HepG2 (cell line): ENCODE data around the gene POFUT2. TPM values are rescaled to one million over a fixed set of nuclear protein-coding genes. Genes with fewer than 3 reads are reported as not detected.

Source experiments
- ATAC-seq: fragments of 200-7000 bp; cut with Tn5 transposase; 3 replicates; pipeline ENCODE4 v1.9.1; 2020; ENCODE audit warnings: mild to moderate bottlenecking, moderate library complexity
- BruUV-seq: library from RNA; stranded (reverse); fragments of 400-500 nt; replicated peaks from 2 replicates; lab custom pipeline; 2021; lab: Mats Ljungman, UMichigan
- CTCF ChIA-PET: fragments of 300-600 bp; formaldehyde crosslinking; extraction: SDS; loops from one replicate; lab custom pipeline; 2021; ENCODE audit warnings: low total read pairs, inconsistent platforms, low intra/inter-chr PET ratio; lab: Yijun Ruan, JAX
- POLR2A ChIA-PET: fragments of 350-600 bp; sonication (Branson Sonifier 250); formaldehyde crosslinking; loops from one replicate; lab custom pipeline; 2020; ENCODE audit warnings: antibody characterized with exemption, inconsistent platforms; lab: Yijun Ruan, JAX
- DNase-seq: peaks from one replicate; pipeline ENCODE4 v3.0.0-alpha.2; 2015; ENCODE audit warnings: low spot score
- FAIRE-seq: peaks from 3 replicates; lab custom pipeline; 2011; peaks lifted over from hg19 to GRCh38; lab: Jason Lieb, UNC
- H2AFZ ChIP-seq: one replicate; pipeline ENCODE4 v1.6.1; 2011; ENCODE audit warnings: low read length, inconsistent platforms
- H3K27ac ChIP-seq: fragments of 300-600 bp; 3 replicates; pipeline ENCODE4 v1.8.0; 2011; ENCODE audit warnings: mixed run types, mild to moderate bottlenecking, mixed read lengths, low read length, inconsistent platforms; ENCODE audit not compliant: insufficient read depth; ENCODE audit errors: extremely low read length
- H3K27me3 ChIP-seq, 2 experiments: fragments of 200-600 bp in 1 of 2; 2 replicates in 1 of 2; 3 replicates in 1 of 2; pipeline versions ENCODE4 v1.6.0 to v1.8.0; 2011; ENCODE audit warnings: low read length in 2 of 2, mild to moderate bottlenecking in 2 of 2, moderate library complexity in 2 of 2, inconsistent platforms in 1 of 2; ENCODE audit not compliant: insufficient read depth in 2 of 2, control insufficient read depth in 1 of 2
- H3K36me3 ChIP-seq, 2 experiments: fragments of 200-600 bp in 1 of 2; replicated peaks in 1 of 2; 2 replicates in 1 of 2; 3 replicates in 1 of 2; pipeline versions ENCODE4 v1.5.1 to v1.8.0; 2011; ENCODE audit warnings: low read length in 2 of 2, inconsistent platforms in 1 of 2; ENCODE audit not compliant: insufficient read depth in 2 of 2, control insufficient read depth in 1 of 2
- H3K4me1 ChIP-seq: 2 replicates; pipeline ENCODE4 v1.5.1; 2012; ENCODE audit warnings: low read length, inconsistent platforms; ENCODE audit not compliant: insufficient read depth
- H3K4me2 ChIP-seq: 2 replicates; pipeline ENCODE4 v1.6.0; 2011; ENCODE audit warnings: low read depth, low read length, inconsistent platforms
- H3K4me3 ChIP-seq, 3 experiments: fragments of 200-600 bp in 1 of 3; sonication (generic), shearing (Covaris generic) in 1 of 3; replicated peaks in 1 of 3; 2 replicates each; pipeline ENCODE4 v1.5.1; 2011 to 2016; ENCODE audit warnings: low read length in 3 of 3, inconsistent platforms in 2 of 3, low read depth in 2 of 3, mild to moderate bottlenecking in 2 of 3, control low read depth in 1 of 3, mixed read lengths in 1 of 3; ENCODE audit not compliant: insufficient read depth in 1 of 3
- H3K79me2 ChIP-seq: one replicate; pipeline ENCODE4 v1.6.1; 2011; ENCODE audit warnings: low read length, inconsistent platforms; ENCODE audit not compliant: insufficient read depth
- H3K9ac ChIP-seq: 2 replicates; pipeline ENCODE4 v1.6.0; 2011; ENCODE audit warnings: mild to moderate bottlenecking, low read depth, low read length, inconsistent platforms; ENCODE audit not compliant: insufficient read depth
- H3K9me3 ChIP-seq: 2 replicates; pipeline ENCODE4 v1.5.1; 2012; ENCODE audit warnings: mild to moderate bottlenecking, low read length
- H4K20me1 ChIP-seq: 2 replicates; pipeline ENCODE4 v1.6.0; 2011; ENCODE audit warnings: inconsistent platforms, mild to moderate bottlenecking, low read length, moderate library complexity; ENCODE audit not compliant: insufficient read depth
- ATF6 ChIP-seq: sonication (generic); formaldehyde crosslinking; conservative IDR thresholded peaks from 2 replicates; pipeline ENCODE4 v1.4.0; 2020; ENCODE audit warnings: missing genetic modification reagents
- CTCF ChIP-seq: sonication (generic); formaldehyde crosslinking; IDR thresholded peaks from 2 replicates; pipeline ENCODE4 v1.5.0; 2020; ENCODE audit warnings: mild to moderate bottlenecking, missing genetic modification reagents, moderate library complexity
- KLF13 ChIP-seq: sonication (generic); formaldehyde crosslinking; IDR thresholded peaks from 2 replicates; pipeline ENCODE4 v1.4.0; 2020; ENCODE audit warnings: mild to moderate bottlenecking, missing genetic modification reagents
- KMT2B ChIP-seq: IDR thresholded peaks from 2 replicates; pipeline ENCODE4 v1.6.1; 2016; ENCODE audit warnings: missing genetic modification reagents, missing compliant biosample characterization
- MYPOP ChIP-seq: sonication (generic); formaldehyde crosslinking; IDR thresholded peaks from 2 replicates; pipeline ENCODE4 v1.8.1; 2023; ENCODE audit warnings: mild to moderate bottlenecking, moderate library complexity, missing genetic modification reagents
- NFE2L1 ChIP-seq: sonication (generic); formaldehyde crosslinking; IDR thresholded peaks from 2 replicates; pipeline ENCODE4 v1.4.0; 2020; ENCODE audit warnings: missing genetic modification reagents, mild to moderate bottlenecking, borderline replicate concordance
- ZNF713 ChIP-seq: sonication (generic); formaldehyde crosslinking; IDR thresholded peaks from 2 replicates; pipeline ENCODE4 v1.4.0; 2020; ENCODE audit warnings: mild to moderate bottlenecking, missing genetic modification reagents
- WGBS: methylation state at CpG from one replicate; pipeline ENCODE4 v1.1.6; 2017; ENCODE audit warnings: low lambda C conversion rate; 5-methylcytosine and 5-hydroxymethylcytosine counted together
- in situ Hi-C: cut with HindIII; loops from 2 replicates; pipeline ENCODE4 v1.10.0; 2017; ENCODE audit warnings: low pct_unique_long_range_greater_than_20kb; ENCODE audit not compliant: extremely low pct_ligation_motif_present
- intact Hi-C: fragments of 100-400 bp; cut with micrococcal nuclease; formaldehyde crosslinking; loops from one replicate; pipeline ENCODE4 v1.10.0; 2022; ENCODE audit not compliant: unreplicated experiment
- polyA plus RNA-seq, 8 experiments: library from polyadenylated mRNA; depleted of rRNA in 3 of 8; stranded (reverse) in 7 of 8; unstranded in 1 of 8; fragments of >200 nt; fragmentation: Illumina TruSeq in 4 of 8; extraction: Trizol in 4 of 8; gene quantifications; 2 replicates each; pipeline versions ENCODE4 v1.2.1 to v1.2.3, GENCODE V29; 2011 to 2016; ENCODE audit warnings: low read depth in 4 of 8, missing spikeins in 1 of 8, mixed read lengths in 1 of 8; ENCODE audit not compliant: insufficient read depth in 1 of 8
- total RNA-seq, 5 experiments: library from RNA; depleted of rRNA; stranded (reverse); fragments of >200 nt; fragmentation: Illumina TruSeq; extraction: Trizol; gene quantifications; 2 replicates each; pipeline ENCODE4 v1.2.3, GENCODE V29; 2016; ENCODE audit warnings: low read depth in 1 of 5
- TF ChIP-seq, protein P1 (sequence below): sonication (generic); formaldehyde crosslinking; IDR thresholded peaks from 2 replicates; pipeline ENCODE4 v1.5.1; 2020; ENCODE audit warnings: missing genetic modification reagents, mild to moderate bottlenecking, borderline replicate concordance
- TF ChIP-seq, protein P2 (sequence below): sonication (generic); formaldehyde crosslinking; IDR thresholded peaks from 2 replicates; pipeline ENCODE4 v1.5.0; 2020; ENCODE audit warnings: mild to moderate bottlenecking, missing genetic modification reagents, borderline replicate concordance

POFUT2 gene
- total and polyA plus RNA-seq, 2 of the 13 experiments (the other 11 are each of a cell fraction or from before 2014, with no cell fraction given), result 22.8 to 24.0 TPM

GRCh38 chr21:45228656-45229240, 58.9 kb downstream of the POFUT2 start:
- no peaks in the 10 kb centered on the region for H3K36me3 ChIP-seq
- no peak overlapping the region for H3K9ac ChIP-seq
- no peaks in the 10 kb centered on the region for H3K9me3 ChIP-seq
- FAIRE-seq, result no peak
- DNase-seq, result no peak
- BruUV-seq, result no TSS peak
- no peaks in the 10 kb centered on the region for H4K20me1 ChIP-seq
- no peak for ATAC-seq
- no peak overlapping the region for H3K27ac ChIP-seq
- CTCF ChIA-PET, result no interaction called here
- intact Hi-C loops, result no loop called here
- no peak overlapping the region for H3K4me3 ChIP-seq
- POLR2A ChIA-PET, result no interaction called here
- H3K27me3 ChIP-seq, result peaks cover 1 to 9% of the 10 kb centered on the region in 2 experiments; a peak in 2 of 5 replicates
- 39% methylated on average over 3 of the region's 3 CpGs for WGBS
- H2AFZ ChIP-seq, result no peak overlapping the region
- H3K4me2 ChIP-seq, result no peak overlapping the region
- no peak for TF ChIP-seq ZNF713 (CRISPR knock-in tag)
- no peaks in the 10 kb centered on the region for H3K4me1 ChIP-seq
- H3K79me2 ChIP-seq, result no peaks in the 10 kb centered on the region
- in situ Hi-C loops, result no loop called here

GRCh38 chr21:45228171-45228641, 59.5 kb downstream of the POFUT2 start:
- H2AFZ ChIP-seq, result no peak overlapping the region
- no peak overlapping the region for H3K27ac ChIP-seq
- WGBS, result 17% methylated on average over 6 of the region's 6 CpGs
- no peak overlapping the region for H3K9ac ChIP-seq
- no peak overlapping the region for H3K4me2 ChIP-seq
- POLR2A ChIA-PET, result no interaction called here
- CTCF ChIA-PET, result no interaction called here
- intact Hi-C loops (no loop called here), in situ Hi-C loops (no loop called here)
- no peak for FAIRE-seq
- H3K27me3 ChIP-seq, result peaks cover 1 to 9% of the 10 kb centered on the region in 2 experiments; a peak in 2 of 5 replicates
- no peak overlapping the region for H3K4me3 ChIP-seq
- no peaks in the 10 kb centered on the region for H3K4me1 ChIP-seq
- peak; percentile 12 for DNase-seq
- ATAC-seq, result no peak; the same call in 2 of the 3 replicates
- no peaks in the 10 kb centered on the region for H4K20me1 ChIP-seq
- H3K79me2 ChIP-seq, result no peaks in the 10 kb centered on the region
- no TSS peak for BruUV-seq
- no peaks in the 10 kb centered on the region for H3K36me3 ChIP-seq
- H3K9me3 ChIP-seq, result no peaks in the 10 kb centered on the region
- TF ChIP-seq, protein P1, sequence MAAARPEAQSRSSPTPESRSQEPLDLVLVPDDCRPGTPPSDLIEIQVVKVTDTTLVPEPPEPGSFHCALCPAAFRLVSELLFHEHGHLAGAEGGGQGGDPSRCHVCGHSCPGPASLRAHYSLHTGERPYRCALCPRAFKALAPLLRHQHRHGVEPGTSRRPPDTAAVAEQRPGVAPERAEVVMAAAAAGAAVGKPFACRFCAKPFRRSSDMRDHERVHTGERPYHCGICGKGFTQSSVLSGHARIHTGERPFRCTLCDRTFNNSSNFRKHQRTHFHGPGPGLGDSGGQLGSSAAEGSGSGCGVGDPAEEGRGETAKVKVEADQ (CRISPR knock-in tag), result no peak
- TF ChIP-seq, protein P2, sequence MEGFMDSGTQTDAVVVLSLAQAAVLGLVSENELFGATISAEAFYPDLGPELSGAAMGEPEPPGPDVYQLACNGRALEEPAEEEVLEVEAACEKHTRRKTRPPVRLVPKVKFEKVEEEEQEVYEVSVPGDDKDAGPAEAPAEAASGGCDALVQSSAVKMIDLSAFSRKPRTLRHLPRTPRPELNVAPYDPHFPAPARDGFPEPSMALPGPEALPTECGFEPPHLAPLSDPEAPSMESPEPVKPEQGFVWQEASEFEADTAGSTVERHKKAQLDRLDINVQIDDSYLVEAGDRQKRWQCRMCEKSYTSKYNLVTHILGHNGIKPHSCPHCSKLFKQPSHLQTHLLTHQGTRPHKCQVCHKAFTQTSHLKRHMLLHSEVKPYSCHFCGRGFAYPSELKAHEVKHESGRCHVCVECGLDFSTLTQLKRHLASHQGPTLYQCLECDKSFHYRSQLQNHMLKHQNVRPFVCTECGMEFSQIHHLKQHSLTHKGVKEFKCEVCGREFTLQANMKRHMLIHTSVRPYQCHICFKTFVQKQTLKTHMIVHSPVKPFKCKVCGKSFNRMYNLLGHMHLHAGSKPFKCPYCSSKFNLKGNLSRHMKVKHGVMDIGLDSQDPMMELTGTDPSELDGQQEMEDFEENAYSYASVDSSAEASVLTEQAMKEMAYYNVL (CRISPR knock-in tag), result no peak
- TF ChIP-seq KMT2B (CRISPR knock-in tag), result no peak
- no peak for TF ChIP-seq CTCF
- no peak for TF ChIP-seq ATF6 (CRISPR knock-in tag)
- no peak for TF ChIP-seq NFE2L1 (CRISPR knock-in tag)
- TF ChIP-seq KLF13 (CRISPR knock-in tag), result no peak
- no peak for TF ChIP-seq MYPOP (CRISPR knock-in tag)
